ENCODE measurements around the gene UMODL1.

DNA sequence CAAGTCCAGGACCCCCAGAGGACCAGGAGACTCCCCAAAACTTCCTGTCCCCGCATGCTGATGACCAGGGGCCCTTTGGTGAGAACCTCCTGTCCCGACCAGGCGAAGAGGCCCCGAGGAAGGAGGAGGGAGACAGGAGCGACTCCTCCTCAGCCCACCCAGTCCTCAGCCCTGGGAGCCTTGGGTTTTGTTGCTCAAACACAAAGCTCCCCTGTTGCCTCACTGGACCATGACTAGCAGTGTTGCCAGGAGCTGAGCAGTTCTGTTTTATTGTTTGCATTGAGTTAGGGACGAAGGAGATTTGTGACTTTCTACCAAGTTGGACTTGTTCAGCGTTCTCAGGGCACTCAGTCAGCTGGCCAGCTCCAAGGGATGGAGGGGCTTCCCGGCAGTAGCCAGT, 10.0 kb downstream of the UMODL1 start:
- TF ChIP-seq, protein P1, sequence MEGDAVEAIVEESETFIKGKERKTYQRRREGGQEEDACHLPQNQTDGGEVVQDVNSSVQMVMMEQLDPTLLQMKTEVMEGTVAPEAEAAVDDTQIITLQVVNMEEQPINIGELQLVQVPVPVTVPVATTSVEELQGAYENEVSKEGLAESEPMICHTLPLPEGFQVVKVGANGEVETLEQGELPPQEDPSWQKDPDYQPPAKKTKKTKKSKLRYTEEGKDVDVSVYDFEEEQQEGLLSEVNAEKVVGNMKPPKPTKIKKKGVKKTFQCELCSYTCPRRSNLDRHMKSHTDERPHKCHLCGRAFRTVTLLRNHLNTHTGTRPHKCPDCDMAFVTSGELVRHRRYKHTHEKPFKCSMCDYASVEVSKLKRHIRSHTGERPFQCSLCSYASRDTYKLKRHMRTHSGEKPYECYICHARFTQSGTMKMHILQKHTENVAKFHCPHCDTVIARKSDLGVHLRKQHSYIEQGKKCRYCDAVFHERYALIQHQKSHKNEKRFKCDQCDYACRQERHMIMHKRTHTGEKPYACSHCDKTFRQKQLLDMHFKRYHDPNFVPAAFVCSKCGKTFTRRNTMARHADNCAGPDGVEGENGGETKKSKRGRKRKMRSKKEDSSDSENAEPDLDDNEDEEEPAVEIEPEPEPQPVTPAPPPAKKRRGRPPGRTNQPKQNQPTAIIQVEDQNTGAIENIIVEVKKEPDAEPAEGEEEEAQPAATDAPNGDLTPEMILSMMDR (IDR thresholded peaks at IDR 0.05; ENCODE audit: insufficient read depth, low read length), result no peak
- no peak for TF ChIP-seq GABPA (IDR thresholded peaks at IDR 0.05; ENCODE audit: low read depth)
- no peak for TF ChIP-seq POLR2AphosphoS5 (IDR thresholded peaks at IDR 0.05; ENCODE audit: low read depth)
